Measurements from ENCODE around the gene NFE2. TPM values are rescaled to one million over a fixed set of nuclear protein-coding genes. Genes with fewer than 3 reads are reported as not detected.

Gene NFE2
- total RNA-seq, 1 experiment from 2014 or later: not detected

DNA sequence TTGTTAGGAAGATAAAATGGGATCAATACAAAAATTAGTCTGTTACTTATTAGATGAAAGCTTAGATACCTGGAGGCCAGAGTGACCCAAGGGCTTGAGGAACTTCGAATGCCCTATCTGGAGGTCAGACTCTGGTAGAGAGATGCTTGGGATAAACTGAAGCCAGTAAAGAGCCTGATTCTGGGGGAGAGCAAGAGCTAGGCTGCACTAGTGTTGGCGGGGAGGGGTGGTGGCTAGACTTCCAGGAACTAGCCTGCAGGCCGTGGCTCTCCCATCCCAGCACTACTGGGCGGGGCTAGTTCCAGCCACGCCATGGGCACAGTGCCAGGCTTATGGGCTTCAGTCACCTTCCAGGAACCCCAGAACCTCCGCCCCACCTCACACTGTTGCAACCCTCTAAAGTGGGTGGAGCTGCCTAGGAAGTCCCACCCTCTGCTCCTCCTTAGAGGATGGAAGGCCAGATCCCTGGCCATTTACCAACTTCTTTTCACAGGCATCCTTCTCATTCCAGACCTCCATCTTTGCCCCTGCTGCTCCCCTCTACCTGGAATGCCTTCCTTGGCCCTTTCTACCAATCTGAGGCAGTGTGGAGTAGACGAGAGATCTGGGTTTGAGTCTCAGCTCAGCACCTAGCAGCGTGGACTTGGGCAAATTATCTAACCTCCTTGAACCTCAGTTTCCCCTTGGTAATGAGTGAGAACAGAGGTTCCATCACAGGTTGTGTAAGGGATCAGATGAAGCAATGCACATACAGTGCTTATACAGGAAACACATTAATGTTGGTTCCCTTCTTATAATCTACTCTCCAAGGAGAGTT, 6.3 kb upstream of the NFE2 start:
- H3K4me1 ChIP-seq (ENCODE audit: insufficient read depth, low read length, poor library complexity, severe bottlenecking): no peaks in the 10 kb centered on the region
- BruUV-seq (replicated peaks): no TSS peak
- H3K27me3 ChIP-seq (replicated peaks; ENCODE audit: insufficient read depth, low read depth, low read length, poor library complexity): no peaks in the 10 kb centered on the region
- ChIA-PET POLR2A (ENCODE audit: low non-redundant PET) (interaction anchor here (0.6 kb wide), 1 partner anchor 18 kb away, joined by 4 read pairs; the partner anchor contains the start of gene COPZ1), CTCF (interaction anchor here (0.7 kb wide), 1 partner anchor 10 kb away, joined by 11 read pairs; no protein-coding TSS in a partner anchor)
- no peak overlapping the region for H3K27ac ChIP-seq (ENCODE audit: low read depth, low read length, poor library complexity, severe bottlenecking)
- intact Hi-C loops (cut with micrococcal nuclease; ENCODE audit: unreplicated experiment): no loop called here
- H3K9me3 ChIP-seq (ENCODE audit: low read depth, low read length, poor library complexity, severe bottlenecking): no peaks in the 10 kb centered on the region
- DNase-seq (ENCODE audit: low spot score): no peak
- no peak overlapping the region for H3K4me3 ChIP-seq (ENCODE audit: low read depth, low read length, poor library complexity, severe bottlenecking)
- TF ChIP-seq, protein P1, sequence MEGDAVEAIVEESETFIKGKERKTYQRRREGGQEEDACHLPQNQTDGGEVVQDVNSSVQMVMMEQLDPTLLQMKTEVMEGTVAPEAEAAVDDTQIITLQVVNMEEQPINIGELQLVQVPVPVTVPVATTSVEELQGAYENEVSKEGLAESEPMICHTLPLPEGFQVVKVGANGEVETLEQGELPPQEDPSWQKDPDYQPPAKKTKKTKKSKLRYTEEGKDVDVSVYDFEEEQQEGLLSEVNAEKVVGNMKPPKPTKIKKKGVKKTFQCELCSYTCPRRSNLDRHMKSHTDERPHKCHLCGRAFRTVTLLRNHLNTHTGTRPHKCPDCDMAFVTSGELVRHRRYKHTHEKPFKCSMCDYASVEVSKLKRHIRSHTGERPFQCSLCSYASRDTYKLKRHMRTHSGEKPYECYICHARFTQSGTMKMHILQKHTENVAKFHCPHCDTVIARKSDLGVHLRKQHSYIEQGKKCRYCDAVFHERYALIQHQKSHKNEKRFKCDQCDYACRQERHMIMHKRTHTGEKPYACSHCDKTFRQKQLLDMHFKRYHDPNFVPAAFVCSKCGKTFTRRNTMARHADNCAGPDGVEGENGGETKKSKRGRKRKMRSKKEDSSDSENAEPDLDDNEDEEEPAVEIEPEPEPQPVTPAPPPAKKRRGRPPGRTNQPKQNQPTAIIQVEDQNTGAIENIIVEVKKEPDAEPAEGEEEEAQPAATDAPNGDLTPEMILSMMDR (conservative IDR thresholded peaks at IDR 0.05; ENCODE audit: low read depth, low read length): no peak
- no peak for TF ChIP-seq EZH2 (IDR thresholded peaks at IDR 0.05; ENCODE audit: borderline replicate concordance, low read depth, low read length, poor library complexity, severe bottlenecking)
- no peaks in the 10 kb centered on the region for H3K36me3 ChIP-seq (ENCODE audit: insufficient read depth, low read length, poor library complexity, severe bottlenecking)

DNA sequence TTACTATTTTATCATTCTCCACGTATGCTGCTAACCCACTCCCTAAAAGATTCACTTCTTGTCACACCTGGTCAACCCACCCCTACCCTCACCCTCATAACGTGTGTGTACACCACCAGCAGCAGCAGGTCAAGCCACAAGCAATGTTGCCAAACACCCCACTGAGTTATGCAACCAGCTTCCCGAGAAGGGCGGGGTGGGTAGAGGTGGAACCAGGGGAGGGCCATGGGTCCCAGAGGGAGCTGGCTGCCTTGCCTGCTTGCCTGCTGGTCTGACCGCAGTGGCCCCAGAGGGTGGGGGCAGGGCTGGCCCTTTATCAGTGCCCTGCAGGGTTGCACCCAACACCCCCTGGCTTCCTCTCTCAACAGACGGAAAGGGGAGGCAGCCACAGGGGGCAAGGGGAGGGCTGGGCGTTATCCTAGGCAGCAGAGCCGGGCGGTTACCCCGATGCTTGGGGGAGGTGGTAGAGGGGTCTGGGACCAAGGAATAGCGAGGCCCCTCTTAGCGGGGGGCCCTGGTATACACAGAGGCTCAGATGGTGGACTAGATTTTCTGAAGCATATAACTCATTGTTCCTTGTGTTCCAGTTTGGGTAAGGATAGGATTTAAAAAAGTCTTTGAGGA, 3.5 kb upstream of the NFE2 start:
- Histone ChIP-seq H3K4me1 (ENCODE audit: insufficient read depth, low read length, poor library complexity, severe bottlenecking) (no peaks in the 10 kb centered on the region), H3K27ac (ENCODE audit: low read depth, low read length, poor library complexity, severe bottlenecking) (no peak overlapping the region), H3K36me3 (ENCODE audit: insufficient read depth, low read length, poor library complexity, severe bottlenecking) (no peaks in the 10 kb centered on the region), H3K27me3 (replicated peaks; ENCODE audit: insufficient read depth, low read depth, low read length, poor library complexity) (peaks cover 6% of the 10 kb centered on the region), H3K9me3 (ENCODE audit: low read depth, low read length, poor library complexity, severe bottlenecking) (no peaks in the 10 kb centered on the region), H3K4me3 (ENCODE audit: low read depth, low read length, poor library complexity, severe bottlenecking) (no peak overlapping the region)
- ChIA-PET POLR2A (ENCODE audit: low non-redundant PET) (interaction anchor here (0.6 kb wide), 1 partner anchor 24 kb away, joined by 4 read pairs; no protein-coding TSS in a partner anchor), CTCF (no interaction called here)
- no peak for TF ChIP-seq EZH2 (IDR thresholded peaks at IDR 0.05; ENCODE audit: borderline replicate concordance, low read depth, low read length, poor library complexity, severe bottlenecking)
- TF ChIP-seq, protein P1 (conservative IDR thresholded peaks at IDR 0.05; ENCODE audit: low read depth, low read length): no peak
- BruUV-seq (replicated peaks): no TSS peak
- intact Hi-C loops (cut with micrococcal nuclease; ENCODE audit: unreplicated experiment): no loop called here
- DNase-seq (ENCODE audit: low spot score): no peak

DNA sequence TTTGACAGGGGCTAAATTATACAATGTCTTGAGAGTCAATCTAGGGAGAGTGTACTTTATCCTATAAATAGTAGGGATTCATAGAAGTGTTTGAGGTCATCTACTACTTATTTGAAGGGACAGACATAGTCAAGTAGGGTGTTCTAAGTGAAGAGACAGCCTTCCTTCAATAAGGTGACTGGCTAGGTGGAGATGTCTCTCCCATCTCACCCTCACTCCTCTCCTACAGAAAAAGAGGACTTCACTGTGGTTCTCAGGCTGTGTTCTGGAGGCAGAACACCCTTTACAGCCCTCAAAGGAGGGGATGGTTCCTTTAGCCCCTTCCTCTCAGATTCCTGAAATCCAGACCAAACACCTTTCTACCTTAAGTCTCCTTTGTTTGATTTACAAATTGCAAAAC, 2.8 kb upstream of the NFE2 start:
- no peaks in the 10 kb centered on the region for H3K9me3 ChIP-seq (ENCODE audit: low read depth, low read length, poor library complexity, severe bottlenecking)
- peaks cover 6% of the 10 kb centered on the region for H3K27me3 ChIP-seq (replicated peaks; ENCODE audit: insufficient read depth, low read depth, low read length, poor library complexity)
- no peak overlapping the region for H3K4me3 ChIP-seq (ENCODE audit: low read depth, low read length, poor library complexity, severe bottlenecking)
- H3K27ac ChIP-seq (ENCODE audit: low read depth, low read length, poor library complexity, severe bottlenecking): no peak overlapping the region
- BruUV-seq (replicated peaks): no TSS peak
- ChIA-PET CTCF (no interaction called here), POLR2A (ENCODE audit: low non-redundant PET) (interaction anchor here (0.6 kb wide), 1 partner anchor 23 kb away, joined by 4 read pairs; no protein-coding TSS in a partner anchor)
- H3K36me3 ChIP-seq (ENCODE audit: insufficient read depth, low read length, poor library complexity, severe bottlenecking): no peaks in the 10 kb centered on the region
- no peaks in the 10 kb centered on the region for H3K4me1 ChIP-seq (ENCODE audit: insufficient read depth, low read length, poor library complexity, severe bottlenecking)
- DNase-seq (ENCODE audit: low spot score): no peak
- intact Hi-C loops (cut with micrococcal nuclease; ENCODE audit: unreplicated experiment): no loop called here
- TF ChIP-seq, protein P1 (conservative IDR thresholded peaks at IDR 0.05; ENCODE audit: low read depth, low read length): no peak
- TF ChIP-seq EZH2 (IDR thresholded peaks at IDR 0.05; ENCODE audit: borderline replicate concordance, low read depth, low read length, poor library complexity, severe bottlenecking): no peak

Data from A673 (cell line).